Endothelial cell of umbilical vein (primary cell): ENCODE results near the gene ARHGAP32. TPM values are rescaled to one million over a fixed set of nuclear protein-coding genes. Genes with fewer than 3 reads are reported as not detected.

Experiments
- BruUV-seq: library from RNA; stranded (reverse); fragments of 400-500 nt; replicated peaks from 2 replicates; lab custom pipeline; 2021; lab: Mats Ljungman, UMichigan
- CTCF ChIA-PET: fragments of 300-600, 350-600 bp; sonication (Branson Sonifier 250); formaldehyde crosslinking; loops from one replicate; lab custom pipeline; 2021; ENCODE audit warnings: antibody characterized with exemption, inconsistent platforms; lab: Charles Lee
- POLR2A ChIA-PET: fragments of 300-600, 350-600 bp; sonication (Branson Sonifier 250); formaldehyde crosslinking; loops from one replicate; lab custom pipeline; 2021; ENCODE audit warnings: antibody characterized with exemption, inconsistent platforms; lab: Charles Lee
- DNase-seq: peaks from one replicate; pipeline ENCODE4 v3.0.0-alpha.2; 2011; ENCODE audit warnings: low read depth, low spot score
- FAIRE-seq: peaks from 2 replicates; lab custom pipeline; 2011; peaks lifted over from hg19 to GRCh38; lab: Jason Lieb, UNC
- H2AFZ ChIP-seq: 2 replicates; pipeline ENCODE4 v1.6.0; 2012; ENCODE audit warnings: low read depth, low read length, control low read depth, inconsistent platforms
- H3K27ac ChIP-seq: 2 replicates; pipeline ENCODE4 v1.5.1; 2011; ENCODE audit warnings: low read depth, mild to moderate bottlenecking, control low read depth, low read length, moderate library complexity; ENCODE audit not compliant: insufficient read depth
- H3K27me3 ChIP-seq, 2 experiments: 2 replicates each; pipeline versions ENCODE4 v1.6.0 to v1.6.1; 2011; ENCODE audit warnings: low read length in 2 of 2, mixed read lengths in 1 of 2; ENCODE audit not compliant: control insufficient read depth in 2 of 2, insufficient read depth in 2 of 2
- H3K36me3 ChIP-seq, 2 experiments: 2 replicates in 1 of 2; 3 replicates in 1 of 2; pipeline ENCODE4 v1.5.1; 2011; ENCODE audit warnings: low read length in 2 of 2, mild to moderate bottlenecking in 1 of 2, moderate library complexity in 1 of 2; ENCODE audit not compliant: control insufficient read depth in 2 of 2, insufficient read depth in 2 of 2; ENCODE audit errors: extremely low read depth in 1 of 2
- H3K4me1 ChIP-seq: 3 replicates; pipeline ENCODE4 v1.5.1; 2011; ENCODE audit warnings: mild to moderate bottlenecking, low read length; ENCODE audit not compliant: control insufficient read depth, insufficient read depth; ENCODE audit errors: extremely low read depth
- H3K4me2 ChIP-seq: 2 replicates; pipeline ENCODE4 v1.6.1; 2011; ENCODE audit warnings: low read length, control low read depth, mixed read lengths; ENCODE audit not compliant: insufficient read depth
- H3K4me3 ChIP-seq, 3 experiments: fragments of 200-600 bp in 1 of 3; sonication (generic), shearing (Covaris generic) in 1 of 3; replicated peaks in 1 of 3; 2 replicates each; pipeline ENCODE4 v1.5.1; 2011 to 2016; ENCODE audit warnings: control low read depth in 3 of 3, low read length in 3 of 3, mild to moderate bottlenecking in 2 of 3, inconsistent platforms in 1 of 3, low read depth in 1 of 3, moderate library complexity in 1 of 3; ENCODE audit not compliant: insufficient read depth in 1 of 3
- H3K79me2 ChIP-seq: 2 replicates; pipeline ENCODE4 v1.6.0; 2012; ENCODE audit warnings: low read length, inconsistent platforms; ENCODE audit not compliant: control insufficient read depth, insufficient read depth
- H3K9ac ChIP-seq: replicated peaks from 2 replicates; pipeline ENCODE3; 2011; ENCODE audit warnings: low read length, control low read depth; ENCODE audit not compliant: insufficient read depth; ENCODE audit errors: extremely low read depth
- H3K9me1 ChIP-seq: replicated peaks from 3 replicates; pipeline ENCODE4 v1.6.0; 2011; ENCODE audit warnings: mild to moderate bottlenecking, low read length; ENCODE audit not compliant: control insufficient read depth, insufficient read depth; ENCODE audit errors: extremely low read depth
- H3K9me3 ChIP-seq: replicated peaks from 2 replicates; pipeline ENCODE4 v1.5.1; 2012; ENCODE audit warnings: low read length, inconsistent platforms; ENCODE audit not compliant: control insufficient read depth, insufficient read depth
- H4K20me1 ChIP-seq: replicated peaks from 2 replicates; pipeline ENCODE3; 2011; ENCODE audit warnings: mild to moderate bottlenecking, low read length; ENCODE audit not compliant: control insufficient read depth, insufficient read depth; ENCODE audit errors: extremely low read depth
- CTCF ChIP-seq, 2 donors: IDR thresholded peaks; 1 replicate in 1 of 2; 2 replicates in 1 of 2; pipeline ENCODE4 v1.5.1; 2011; ENCODE audit warnings: low read length in 2 of 2, mild to moderate bottlenecking in 2 of 2, moderate library complexity in 2 of 2, control low read depth in 1 of 2, inconsistent platforms in 1 of 2, low read depth in 1 of 2; ENCODE audit not compliant: insufficient read depth in 1 of 2; ENCODE audit errors: extremely low read depth in 1 of 2
- EZH2 ChIP-seq: IDR thresholded peaks from 2 replicates; pipeline ENCODE4 v1.6.1; 2012; ENCODE audit warnings: borderline replicate concordance, low read depth, mild to moderate bottlenecking, moderate library complexity, low read length, inconsistent platforms; ENCODE audit not compliant: severe bottlenecking
- FOS ChIP-seq: IDR thresholded peaks from 2 replicates; pipeline ENCODE4 v1.6.1; 2011; ENCODE audit warnings: mild to moderate bottlenecking, low read length, moderate library complexity, borderline replicate concordance; ENCODE audit not compliant: insufficient read depth
- GATA2 ChIP-seq: IDR thresholded peaks from 2 replicates; pipeline ENCODE4 v1.7.0; 2011; ENCODE audit warnings: low read depth, mild to moderate bottlenecking, moderate library complexity, mixed read lengths, low read length; ENCODE audit not compliant: insufficient read length, insufficient read depth
- JUN ChIP-seq: IDR thresholded peaks from 2 replicates; pipeline ENCODE4 v1.6.1; 2011; ENCODE audit warnings: borderline replicate concordance, low read depth; ENCODE audit not compliant: insufficient read length, insufficient read depth
- MAX ChIP-seq: IDR thresholded peaks from 2 replicates; pipeline ENCODE4 v1.6.1; 2011; ENCODE audit not compliant: insufficient read depth, insufficient read length
- MYC ChIP-seq: IDR thresholded peaks from one replicate; pipeline ENCODE4 v1.6.1; 2011; ENCODE audit warnings: mild to moderate bottlenecking, low read depth, low read length
- POLR2A ChIP-seq: IDR thresholded peaks from 2 replicates; pipeline ENCODE4 v1.6.1; 2012; ENCODE audit warnings: low read depth, mild to moderate bottlenecking, control low read depth, low read length
- POLR2AphosphoS5 ChIP-seq: IDR thresholded peaks from 2 replicates; pipeline ENCODE4 v1.6.1; 2012; ENCODE audit warnings: low read depth, mild to moderate bottlenecking, control low read depth, low read length, moderate library complexity; ENCODE audit not compliant: insufficient read depth
- dilution Hi-C: fragments of 300-500 bp; cut with MboI; formaldehyde crosslinking; loops from one replicate; pipeline ENCODE4 v1.15.0; 2019; ENCODE audit warnings: low sequenced_read_pairs; ENCODE audit not compliant: extremely low pct_ligation_motif_present
- intact Hi-C: fragments of 100-400 bp; cut with micrococcal nuclease; formaldehyde crosslinking; loops from one replicate; pipeline ENCODE4 v1.10.0; 2022
- polyA plus RNA-seq, 4 experiments: library from polyadenylated mRNA; depleted of rRNA in 3 of 4; stranded (reverse) in 3 of 4; unstranded in 1 of 4; fragments of >200 nt; gene quantifications; 2 replicates each; pipeline versions ENCODE4 v1.2.1 to v1.2.3, GENCODE V29; 2011 to 2012; ENCODE audit warnings: missing spikeins in 1 of 4
- total RNA-seq: library from RNA; stranded (reverse); gene quantifications from 2 replicates; pipeline ENCODE4 v1.2.3, GENCODE V29; 2021

ARHGAP32 gene
- total and polyA plus RNA-seq, 2 donors (not counting 3 experiments of a cell fraction or from before 2014, with no cell fraction given), result 3.4 to 9.1 TPM

DNA sequence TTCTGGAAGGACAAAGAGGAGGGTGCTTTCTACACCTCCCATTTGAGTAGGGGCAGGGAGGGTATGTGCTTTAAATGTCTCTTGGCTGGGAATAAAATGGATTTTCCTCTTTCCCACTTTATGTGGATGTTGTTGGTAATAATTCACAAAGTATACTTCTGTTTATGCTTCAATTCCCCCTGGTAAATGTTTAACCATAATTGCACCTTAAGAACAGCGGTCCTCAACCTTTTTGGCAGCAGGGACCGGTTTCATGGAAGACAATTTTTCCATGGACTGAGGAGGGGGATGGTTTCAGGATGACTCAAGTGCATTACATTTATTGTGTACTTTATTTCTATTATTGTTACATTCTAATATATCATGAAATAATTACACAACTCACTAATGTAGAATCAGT, 245.5 kb downstream of the ARHGAP32 start:
- no peak overlapping the region for H3K4me2 ChIP-seq
- ChIA-PET CTCF (interaction anchor here (3.6 to 17.4 kb wide), 2 partner anchors 10 to 58 kb away, joined by 18 to 951 read pairs; partner anchors contain the start of gene KCNJ5), POLR2A (no interaction called here)
- H3K4me3 ChIP-seq, result no peak overlapping the region
- no peaks in the 10 kb centered on the region for H3K9me3 ChIP-seq
- H3K9me1 ChIP-seq, result no peaks in the 10 kb centered on the region
- intact Hi-C loops, result no loop called here
- H3K79me2 ChIP-seq, result no peaks in the 10 kb centered on the region
- DNase-seq (no peak), FAIRE-seq (no peak)
- no peaks in the 10 kb centered on the region for H4K20me1 ChIP-seq
- no peak overlapping the region for H2AFZ ChIP-seq
- no peaks in the 10 kb centered on the region for H3K36me3 ChIP-seq
- no peak overlapping the region for H3K27ac ChIP-seq
- peaks cover 1 to 3% of the 10 kb centered on the region in 2 experiments for H3K27me3 ChIP-seq
- TF ChIP-seq GATA2 (no peak), CTCF (IDR thresholded peaks at IDR 0.05; ENCODE audit: extremely low read depth in 1 of 2, insufficient read depth in 1 of 2, low read depth in 1 of 2, low read length in 2 of 2) (no peak), FOS (no peak), POLR2A (no peak)
- BruUV-seq, result no TSS peak
- dilution Hi-C loops, result no loop called here
- no peak overlapping the region for H3K9ac ChIP-seq
- H3K4me1 ChIP-seq, result no peaks in the 10 kb centered on the region

GRCh38 chr11:128943428-128943976, 248.6 kb downstream of the ARHGAP32 start:
- TF ChIP-seq MYC, result no peak
- no peak for TF ChIP-seq POLR2AphosphoS5
- TF ChIP-seq JUN, result no peak
- no peak for TF ChIP-seq GATA2
- TF ChIP-seq EZH2, result no peak
- TF ChIP-seq FOS, result no peak
- no peak for TF ChIP-seq POLR2A
- TF ChIP-seq CTCF (IDR thresholded peaks at IDR 0.05; ENCODE audit: extremely low read depth in 1 of 2, insufficient read depth in 1 of 2, low read depth in 1 of 2, low read length in 2 of 2), result no peak
- no peak for TF ChIP-seq MAX
- Histone ChIP-seq H3K4me3 (no peak overlapping the region), H3K9me3 (no peaks in the 10 kb centered on the region), H3K9ac (no peak overlapping the region), H3K27me3 (peaks cover 0 to 2% of the 10 kb centered on the region in 2 experiments), H3K9me1 (no peaks in the 10 kb centered on the region), H3K4me1 (no peaks in the 10 kb centered on the region), H3K36me3 (no peaks in the 10 kb centered on the region), H3K4me2 (no peak overlapping the region), H3K79me2 (no peaks in the 10 kb centered on the region), H2AFZ (no peak overlapping the region), H4K20me1 (no peaks in the 10 kb centered on the region), H3K27ac (no peak overlapping the region)
- intact Hi-C loops, result no loop called here
- FAIRE-seq (no peak), DNase-seq (no peak)
- dilution Hi-C loops, result no loop called here
- no TSS peak for BruUV-seq
- POLR2A ChIA-PET, result no interaction called here
- CTCF ChIA-PET, result interaction anchor here (0.6 to 7.4 kb wide), 3 partner anchors 13 to 58 kb away, joined by 3 to 43 read pairs (median 17); no protein-coding TSS in a partner anchor
